ENCODE measurements around the gene GTF2H1.
"Not testable (repeated sequence)": the region's sequence is repeated elsewhere in the genome, so short reads cannot be mapped to it uniquely, and the experiment has no call there.

Gene GTF2H1

DNA sequence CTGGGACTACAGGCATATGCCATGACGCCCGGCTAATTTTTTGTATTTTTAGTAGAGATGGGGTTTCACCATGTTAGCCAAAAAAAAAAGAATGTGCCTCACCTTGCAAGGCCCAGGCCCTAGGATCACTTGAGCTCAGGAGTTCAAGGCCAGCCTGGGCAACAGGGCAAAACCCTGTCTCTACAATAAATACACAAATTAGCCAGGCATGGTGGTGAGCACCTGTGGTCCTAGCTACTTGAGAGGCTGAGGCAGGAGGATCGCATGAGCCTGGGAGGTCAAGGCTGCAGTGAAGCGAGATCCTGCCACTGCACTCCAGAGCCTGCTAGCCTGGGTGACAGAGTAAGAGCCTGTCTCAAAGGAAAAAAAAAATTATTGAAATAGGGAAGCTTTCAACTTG, 81.7 kb downstream of the GTF2H1 start:
- TF ChIP-seq, protein P1, sequence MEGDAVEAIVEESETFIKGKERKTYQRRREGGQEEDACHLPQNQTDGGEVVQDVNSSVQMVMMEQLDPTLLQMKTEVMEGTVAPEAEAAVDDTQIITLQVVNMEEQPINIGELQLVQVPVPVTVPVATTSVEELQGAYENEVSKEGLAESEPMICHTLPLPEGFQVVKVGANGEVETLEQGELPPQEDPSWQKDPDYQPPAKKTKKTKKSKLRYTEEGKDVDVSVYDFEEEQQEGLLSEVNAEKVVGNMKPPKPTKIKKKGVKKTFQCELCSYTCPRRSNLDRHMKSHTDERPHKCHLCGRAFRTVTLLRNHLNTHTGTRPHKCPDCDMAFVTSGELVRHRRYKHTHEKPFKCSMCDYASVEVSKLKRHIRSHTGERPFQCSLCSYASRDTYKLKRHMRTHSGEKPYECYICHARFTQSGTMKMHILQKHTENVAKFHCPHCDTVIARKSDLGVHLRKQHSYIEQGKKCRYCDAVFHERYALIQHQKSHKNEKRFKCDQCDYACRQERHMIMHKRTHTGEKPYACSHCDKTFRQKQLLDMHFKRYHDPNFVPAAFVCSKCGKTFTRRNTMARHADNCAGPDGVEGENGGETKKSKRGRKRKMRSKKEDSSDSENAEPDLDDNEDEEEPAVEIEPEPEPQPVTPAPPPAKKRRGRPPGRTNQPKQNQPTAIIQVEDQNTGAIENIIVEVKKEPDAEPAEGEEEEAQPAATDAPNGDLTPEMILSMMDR (IDR thresholded peaks at IDR 0.05; ENCODE audit: low read depth, low read length, missing control alignments), result no peak
- in situ Hi-C loops (cut with HindIII; ENCODE audit: low pct_ligation_motif_present, low sequenced_read_pairs), result no loop called here

DNA sequence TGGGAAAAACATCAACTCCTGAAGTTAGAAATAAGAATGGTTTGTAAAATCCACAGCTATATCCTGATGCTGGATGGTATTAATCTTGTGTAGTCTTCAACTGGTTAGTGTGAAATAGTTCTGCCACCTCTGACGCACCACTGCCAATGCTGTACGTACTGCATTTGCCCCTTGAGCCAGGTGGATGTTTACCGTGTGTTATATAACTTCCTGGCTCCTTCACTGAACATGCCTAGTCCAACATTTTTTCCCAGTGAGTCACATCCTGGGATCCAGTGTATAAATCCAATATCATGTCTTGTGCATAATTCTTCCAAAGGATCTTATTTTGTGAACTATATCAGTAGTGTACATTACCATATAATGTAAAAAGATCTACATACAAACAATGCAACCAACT, 85.0 kb downstream of the GTF2H1 start:
- H3K27me3 ChIP-seq (replicated peaks); DNase-seq; in situ Hi-C loops (cut with HindIII; ENCODE audit: low pct_ligation_motif_present, low sequenced_read_pairs); H3K27ac ChIP-seq; H3K4me3 ChIP-seq (ENCODE audit: low read depth, low read length): not testable (repeated sequence)
- peaks cover 65% of the 10 kb centered on the region for H3K36me3 ChIP-seq (replicated peaks)

More for the DNA sequence above, 81.7 kb downstream of the GTF2H1 start:
- Histone ChIP-seq H3K27me3 (replicated peaks) (no peaks in the 10 kb centered on the region), H3K4me3 (ENCODE audit: low read depth, low read length) (no peak overlapping the region), H3K36me3 (replicated peaks) (peaks cover 92% of the 10 kb centered on the region), H3K27ac (no peak overlapping the region)
- no peak for DNase-seq

DNA sequence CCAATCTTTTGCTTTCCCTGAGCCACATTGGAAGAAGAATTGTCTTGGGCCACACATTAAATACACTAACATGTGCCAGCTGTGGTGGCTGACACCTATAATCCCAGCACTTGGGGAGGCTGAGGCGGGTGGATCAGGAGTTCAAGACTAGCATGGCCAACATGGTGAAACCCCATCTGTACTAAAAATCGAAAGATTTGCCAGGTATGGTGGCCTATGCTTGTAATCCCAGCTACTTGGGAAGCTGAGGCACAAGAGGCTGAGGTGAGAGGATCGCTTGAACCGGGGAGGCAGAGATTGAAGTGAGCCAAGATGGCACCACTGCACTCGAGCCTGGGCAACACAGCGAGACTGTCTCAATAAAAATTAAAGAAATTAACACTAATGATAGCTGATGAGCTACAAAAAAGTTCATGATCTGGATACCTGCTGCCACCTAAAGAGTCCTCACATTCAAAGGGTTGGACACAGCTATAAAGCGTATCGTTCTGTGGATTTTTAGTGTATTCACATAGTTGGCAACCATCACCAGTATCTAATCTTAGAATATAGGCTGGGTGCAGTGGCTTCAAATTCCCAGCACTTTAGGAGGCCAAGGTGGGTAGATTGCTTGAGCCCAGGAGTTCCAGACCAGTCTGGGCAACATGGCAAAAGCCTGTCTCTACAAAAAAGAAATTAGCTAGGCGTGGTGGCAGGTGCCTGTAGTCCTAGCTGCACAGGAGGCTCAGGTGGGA, 86.4 kb downstream of the GTF2H1 start:
- peaks cover 51% of the 10 kb centered on the region for H3K36me3 ChIP-seq (replicated peaks)
- no peak overlapping the region for H3K4me3 ChIP-seq (ENCODE audit: low read depth, low read length)
- H3K27me3 ChIP-seq (replicated peaks), result no peaks in the 10 kb centered on the region
- DNase-seq, result no peak
- H3K27ac ChIP-seq, result no peak overlapping the region
- in situ Hi-C loops (cut with HindIII; ENCODE audit: low pct_ligation_motif_present, low sequenced_read_pairs), result no loop called here
- TF ChIP-seq, protein P1 (IDR thresholded peaks at IDR 0.05; ENCODE audit: low read depth, low read length, missing control alignments), result no peak

DNA sequence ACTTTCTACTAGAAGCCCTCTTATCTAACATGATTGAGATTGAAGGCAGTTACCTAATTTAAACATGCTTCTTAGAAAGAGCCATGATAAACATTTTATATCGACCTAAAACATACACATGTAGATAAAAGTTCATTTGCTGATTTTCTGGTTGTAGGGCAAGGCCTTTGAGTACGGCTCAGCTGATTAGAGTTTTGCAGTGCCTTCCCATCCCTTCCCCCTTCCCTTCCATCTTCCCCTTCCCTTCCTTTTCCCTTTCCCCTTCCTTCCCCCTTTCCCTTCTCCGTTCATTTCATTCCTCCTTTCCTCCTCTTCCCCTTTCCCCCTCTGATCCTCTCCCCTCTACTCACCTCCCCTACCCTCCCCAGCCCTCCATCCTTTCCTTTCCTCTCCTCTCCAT, 94.1 kb downstream of the GTF2H1 start:
- Histone ChIP-seq H3K4me3 (ENCODE audit: low read depth, low read length) (no peak overlapping the region), H3K27me3 (replicated peaks) (no peaks in the 10 kb centered on the region), H3K36me3 (replicated peaks) (no peaks in the 10 kb centered on the region), H3K27ac (no peak overlapping the region)
- DNase-seq, result no peak
- TF ChIP-seq, protein P1 (IDR thresholded peaks at IDR 0.05; ENCODE audit: low read depth, low read length, missing control alignments), result no peak
- in situ Hi-C loops (cut with HindIII; ENCODE audit: low pct_ligation_motif_present, low sequenced_read_pairs), result no loop called here

Measured in brain microvascular endothelial cell (primary cell).